Sigmoid colon (tissue), 4 donors: Measurements from ENCODE around the gene NUDT3.

Source experiments
- EP300 ChIP-seq, 4 donors: sonication (generic); formaldehyde crosslinking; IDR thresholded peaks; one replicate each; pipeline ENCODE4 v1.6.1; 2017; ENCODE audit warnings: antibody characterized with exemption in 4 of 4
- POLR2AphosphoS5 ChIP-seq, 4 donors: sonication (generic); formaldehyde crosslinking; IDR thresholded peaks; one replicate each; pipeline ENCODE4 v1.6.1; 2017; ENCODE audit warnings: antibody characterized with exemption in 4 of 4
- TF ChIP-seq, protein P1 (sequence below), 4 experiments: fragments of 450-650 bp in 3 of 4; fragments of 200-600 bp in 1 of 4; IDR thresholded peaks; one replicate each; pipeline ENCODE4 v1.5.1; 2016 to 2019; ENCODE audit warnings: antibody characterized with exemption in 4 of 4, mild to moderate bottlenecking in 3 of 4, moderate library complexity in 2 of 4

DNA sequence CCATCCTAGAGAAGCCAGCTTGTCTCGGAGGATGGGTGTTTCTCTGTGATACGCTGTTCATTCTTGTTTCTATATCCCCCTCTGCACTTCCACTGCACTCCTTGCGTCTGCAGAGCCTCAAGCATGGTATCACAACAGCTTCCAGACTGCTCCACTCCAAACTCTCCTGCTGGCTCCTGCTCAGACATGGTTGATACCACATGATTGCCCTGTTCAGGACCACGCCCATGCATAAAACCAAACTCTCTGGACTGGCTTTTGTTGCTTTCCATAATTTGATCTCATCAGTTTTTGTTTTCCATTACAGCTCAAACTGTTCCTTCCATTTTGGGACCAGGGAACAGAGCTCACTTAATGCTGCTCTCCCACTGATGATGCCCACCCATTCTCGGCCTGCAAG lies 113.6 kb downstream of the NUDT3 start:
- TF ChIP-seq, protein P1, sequence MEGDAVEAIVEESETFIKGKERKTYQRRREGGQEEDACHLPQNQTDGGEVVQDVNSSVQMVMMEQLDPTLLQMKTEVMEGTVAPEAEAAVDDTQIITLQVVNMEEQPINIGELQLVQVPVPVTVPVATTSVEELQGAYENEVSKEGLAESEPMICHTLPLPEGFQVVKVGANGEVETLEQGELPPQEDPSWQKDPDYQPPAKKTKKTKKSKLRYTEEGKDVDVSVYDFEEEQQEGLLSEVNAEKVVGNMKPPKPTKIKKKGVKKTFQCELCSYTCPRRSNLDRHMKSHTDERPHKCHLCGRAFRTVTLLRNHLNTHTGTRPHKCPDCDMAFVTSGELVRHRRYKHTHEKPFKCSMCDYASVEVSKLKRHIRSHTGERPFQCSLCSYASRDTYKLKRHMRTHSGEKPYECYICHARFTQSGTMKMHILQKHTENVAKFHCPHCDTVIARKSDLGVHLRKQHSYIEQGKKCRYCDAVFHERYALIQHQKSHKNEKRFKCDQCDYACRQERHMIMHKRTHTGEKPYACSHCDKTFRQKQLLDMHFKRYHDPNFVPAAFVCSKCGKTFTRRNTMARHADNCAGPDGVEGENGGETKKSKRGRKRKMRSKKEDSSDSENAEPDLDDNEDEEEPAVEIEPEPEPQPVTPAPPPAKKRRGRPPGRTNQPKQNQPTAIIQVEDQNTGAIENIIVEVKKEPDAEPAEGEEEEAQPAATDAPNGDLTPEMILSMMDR (IDR thresholded peaks at IDR 0.05): no peak
- TF ChIP-seq POLR2AphosphoS5 (IDR thresholded peaks at IDR 0.05) (no peak), EP300 (IDR thresholded peaks at IDR 0.05) (no peak)
